SK-N-SH (cell line): Measurements from ENCODE around the gene DLK2. TPM values are rescaled to one million over a fixed set of nuclear protein-coding genes. Genes with fewer than 3 reads are reported as not detected.

Experiments
- CTCF ChIA-PET: fragments of 300-600, 350-600 bp; formaldehyde crosslinking; extraction: SDS; loops from one replicate; lab custom pipeline; 2021; lab: Yijun Ruan, JAX
- POLR2A ChIA-PET: fragments of 350-600 bp; sonication (Branson Sonifier 250); formaldehyde crosslinking; extraction: SDS; loops from one replicate; lab custom pipeline; 2020; ENCODE audit warnings: antibody characterized with exemption, inconsistent platforms; lab: Yijun Ruan, JAX
- DNase-seq: peaks from one replicate; pipeline ENCODE4 v3.0.0; 2012
- H2AFZ ChIP-seq: fragments of 200-600 bp; sonication (generic); 2 replicates; pipeline ENCODE4 v1.8.1; 2016; ENCODE audit warnings: antibody characterized with exemption, mild to moderate bottlenecking, low read depth
- H3F3A ChIP-seq: fragments of 200-600 bp; sonication (generic); replicated peaks from 2 replicates; pipeline ENCODE3; 2016; ENCODE audit warnings: antibody characterized with exemption, mild to moderate bottlenecking; ENCODE audit not compliant: insufficient read depth
- H3K27ac ChIP-seq, 2 experiments: fragments of 200-500 bp in 1 of 2; fragments of 200-600 bp in 1 of 2; sonication (Bioruptor generic) in 1 of 2; sonication (generic), shearing (Covaris generic) in 1 of 2; 2 replicates each; pipeline versions ENCODE4 v1.5.1 to v1.6.1; 2014 to 2016; ENCODE audit warnings: low read depth in 2 of 2, inconsistent platforms in 1 of 2, low read length in 1 of 2, mild to moderate bottlenecking in 1 of 2, mixed read lengths in 1 of 2
- H3K27me3 ChIP-seq: fragments of 200-600 bp; sonication (generic), shearing (Covaris generic); 2 replicates; pipeline ENCODE4 v1.6.1; 2016; ENCODE audit warnings: mixed run types; ENCODE audit not compliant: insufficient read depth
- H3K36me3 ChIP-seq, 2 experiments: fragments of 200-500 bp in 1 of 2; fragments of 200-600 bp in 1 of 2; sonication (Bioruptor generic) in 1 of 2; sonication (generic) in 1 of 2; replicated peaks in 1 of 2; 2 replicates each; pipeline versions ENCODE3 to v1.5.1; 2014 to 2016; ENCODE audit warnings: low read length in 1 of 2, mild to moderate bottlenecking in 1 of 2; ENCODE audit not compliant: insufficient read depth in 2 of 2, control insufficient read depth in 1 of 2
- H3K4me1 ChIP-seq, 2 experiments: fragments of 200-500 bp in 1 of 2; fragments of 200-600 bp in 1 of 2; sonication (Bioruptor generic) in 1 of 2; sonication (generic), shearing (Covaris generic) in 1 of 2; 2 replicates each; pipeline versions ENCODE4 v1.5.1 to v1.6.1; 2014 to 2016; ENCODE audit warnings: low read depth in 1 of 2, low read length in 1 of 2, mixed run types in 1 of 2; ENCODE audit not compliant: insufficient read depth in 2 of 2, control insufficient read depth in 1 of 2
- H3K4me2 ChIP-seq: fragments of 200-600 bp; sonication (generic), shearing (Covaris generic); 2 replicates; pipeline ENCODE4 v1.6.1; 2017; ENCODE audit warnings: mixed run types
- H3K4me3 ChIP-seq, 2 experiments: fragments of 200-500 bp in 1 of 2; fragments of 200-600 bp in 1 of 2; sonication (Bioruptor generic) in 1 of 2; sonication (generic), shearing (Covaris generic) in 1 of 2; 2 replicates each; pipeline versions ENCODE4 v1.5.1 to v1.8.1; 2014 to 2016; ENCODE audit warnings: low read depth in 2 of 2, inconsistent platforms in 1 of 2, low read length in 1 of 2, mild to moderate bottlenecking in 1 of 2, mixed read lengths in 1 of 2, moderate library complexity in 1 of 2
- H3K79me2 ChIP-seq: fragments of 200-600 bp; sonication (generic); 2 replicates; pipeline ENCODE4 v1.8.1; 2017; ENCODE audit warnings: mild to moderate bottlenecking; ENCODE audit not compliant: insufficient read depth
- H3K9ac ChIP-seq: fragments of 200-600 bp; sonication (generic); 2 replicates; pipeline ENCODE4 v1.6.1; 2017; ENCODE audit warnings: mixed run types
- H3K9me2 ChIP-seq: fragments of 200-600 bp; sonication (generic); 2 replicates; pipeline ENCODE4 v1.6.1; 2017; ENCODE audit warnings: mixed run types
- H3K9me3 ChIP-seq: fragments of 200-600 bp; sonication (generic); 2 replicates; pipeline ENCODE4 v1.6.1; 2017; ENCODE audit warnings: mixed run types, mild to moderate bottlenecking, moderate library complexity
- H4K20me1 ChIP-seq: fragments of 200-600 bp; sonication (generic); 2 replicates; pipeline ENCODE4 v1.6.1; 2017; ENCODE audit warnings: mild to moderate bottlenecking, mixed run types; ENCODE audit not compliant: insufficient read depth
- ELF1 ChIP-seq: IDR thresholded peaks from 2 replicates; pipeline ENCODE4 v1.4.0; 2012
- FOSL2 ChIP-seq: IDR thresholded peaks from 2 replicates; pipeline ENCODE4 v1.4.0; 2012; ENCODE audit warnings: low read depth, mild to moderate bottlenecking, moderate library complexity, borderline replicate concordance
- GABPA ChIP-seq: IDR thresholded peaks from 2 replicates; pipeline ENCODE4 v1.4.0; 2012; ENCODE audit warnings: low read depth, mild to moderate bottlenecking
- JUND ChIP-seq: IDR thresholded peaks from 2 replicates; pipeline ENCODE4 v1.4.0; 2012
- MAX ChIP-seq: IDR thresholded peaks from 2 replicates; pipeline ENCODE4 v1.4.0; 2012; ENCODE audit warnings: low read depth
- MEF2A ChIP-seq: IDR thresholded peaks from 2 replicates; pipeline ENCODE4 v1.4.0; 2012; ENCODE audit warnings: low read depth, borderline replicate concordance
- MXI1 ChIP-seq: IDR thresholded peaks from 2 replicates; pipeline ENCODE4 v1.6.1; 2012; ENCODE audit warnings: mild to moderate bottlenecking, low read depth, low read length, improper control_type of control experiment
- NFIC ChIP-seq: IDR thresholded peaks from 2 replicates; pipeline ENCODE4 v1.4.0; 2012; ENCODE audit warnings: borderline replicate concordance
- PBX3 ChIP-seq: IDR thresholded peaks from 2 replicates; pipeline ENCODE4; 2012
- POLR2AphosphoS5 ChIP-seq: IDR thresholded peaks from 2 replicates; pipeline ENCODE4 v1.6.1; 2012; ENCODE audit warnings: low read depth, low read length
- RCOR1 ChIP-seq: fragments of 150-350 bp; IDR thresholded peaks from 2 replicates; pipeline ENCODE4 v1.6.1; 2017; ENCODE audit warnings: antibody characterized with exemption, low read length
- REST ChIP-seq: IDR thresholded peaks from 2 replicates; pipeline ENCODE4 v1.6.1; 2012; ENCODE audit warnings: mild to moderate bottlenecking, low read depth, low read length, moderate library complexity
- RFX5 ChIP-seq: IDR thresholded peaks from 2 replicates; pipeline ENCODE4 v1.6.1; 2012; ENCODE audit warnings: mild to moderate bottlenecking, improper control_type of control experiment, low read length
- RXRA ChIP-seq: IDR thresholded peaks from 2 replicates; pipeline ENCODE4 v1.4.0; 2012; ENCODE audit warnings: low read depth, mild to moderate bottlenecking, borderline replicate concordance
- TAF1 ChIP-seq: IDR thresholded peaks from 2 replicates; pipeline ENCODE4 v1.6.1; 2012; ENCODE audit warnings: low read depth, mild to moderate bottlenecking, low read length, moderate library complexity, borderline replicate concordance
- TEAD4 ChIP-seq: IDR thresholded peaks from 2 replicates; pipeline ENCODE4 v1.4.0; 2012; ENCODE audit warnings: mild to moderate bottlenecking, borderline replicate concordance; ENCODE audit not compliant: insufficient read depth
- YY1 ChIP-seq: IDR thresholded peaks from 2 replicates; pipeline ENCODE4 v1.4.0; 2012; ENCODE audit warnings: low read depth, mild to moderate bottlenecking
- WGBS: methylation state at CpG from one replicate; pipeline ENCODE4 v1.1.6; 2017; ENCODE audit warnings: low lambda C conversion rate; 5-methylcytosine and 5-hydroxymethylcytosine counted together
- polyA plus RNA-seq, 3 experiments: library from polyadenylated mRNA; depleted of rRNA; stranded (reverse); fragments of >200 nt; gene quantifications; 2 replicates each; pipeline ENCODE4 v1.2.3, GENCODE V29; 2012
- TF ChIP-seq, protein P1 (sequence below): IDR thresholded peaks from 2 replicates; pipeline ENCODE4 v1.4.0; 2012; ENCODE audit warnings: low read depth, borderline replicate concordance
- TF ChIP-seq, protein P2 (sequence below): IDR thresholded peaks from 2 replicates; pipeline ENCODE4 v1.4.0; 2012; ENCODE audit warnings: low read depth, borderline replicate concordance

Gene DLK2
- polyA plus RNA-seq, 1 of the 3 experiments (the other 2 are of a cell fraction): 3.9 TPM

- Histone ChIP-seq H3F3A (no peaks in the 10 kb centered on the region), H3K27ac (no peak overlapping the region; a peak in 1 of 4 replicates), H3K9ac (no peak overlapping the region), H3K9me2 (no peaks in the 10 kb centered on the region), H3K27me3 (no peaks in the 10 kb centered on the region), H3K79me2 (peaks cover 20% of the 10 kb centered on the region; the same call in 1 of the 2 replicates), H3K36me3 (peaks cover 0 to 3% of the 10 kb centered on the region in 2 experiments), H3K4me2 (no peak overlapping the region), H3K9me3 (no peaks in the 10 kb centered on the region), H2AFZ (no peak overlapping the region), H4K20me1 (peaks cover 35% of the 10 kb centered on the region; the same call in 1 of the 2 replicates), H3K4me3 (no peak overlapping the region), H3K4me1 (peaks cover 19 to 43% of the 10 kb centered on the region in 2 experiments)
- WGBS: 93% methylated on average over 2 of the region's 2 CpGs
- ChIA-PET CTCF (interaction anchor here (0.8 to 22.4 kb wide), 6 partner anchors 13 to 264 kb away, joined by 3 to 382 read pairs (median 13); partner anchors contain the start of genes DLK2, DNPH1 and LRRC73), POLR2A (interaction anchor here (0.9 to 2.1 kb wide), 2 partner anchors 14 to 16 kb away, joined by 3 to 8 read pairs; partner anchors contain the start of gene TJAP1)
- no peak for DNase-seq
- TF ChIP-seq MAX (no peak), NFIC (no peak), POLR2AphosphoS5 (no peak), MEF2A (no peak), RXRA (no peak), MXI1 (no peak), RFX5 (no peak), YY1 (no peak), FOSL2 (no peak), RCOR1 (no peak), GABPA (no peak), TAF1 (no peak), JUND (no peak), ELF1 (no peak), PBX3 (no peak), REST (no peak), TEAD4 (no peak)
- TF ChIP-seq, protein P1, sequence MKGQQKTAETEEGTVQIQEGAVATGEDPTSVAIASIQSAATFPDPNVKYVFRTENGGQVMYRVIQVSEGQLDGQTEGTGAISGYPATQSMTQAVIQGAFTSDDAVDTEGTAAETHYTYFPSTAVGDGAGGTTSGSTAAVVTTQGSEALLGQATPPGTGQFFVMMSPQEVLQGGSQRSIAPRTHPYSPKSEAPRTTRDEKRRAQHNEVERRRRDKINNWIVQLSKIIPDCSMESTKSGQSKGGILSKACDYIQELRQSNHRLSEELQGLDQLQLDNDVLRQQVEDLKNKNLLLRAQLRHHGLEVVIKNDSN: no peak
- TF ChIP-seq, protein P2, sequence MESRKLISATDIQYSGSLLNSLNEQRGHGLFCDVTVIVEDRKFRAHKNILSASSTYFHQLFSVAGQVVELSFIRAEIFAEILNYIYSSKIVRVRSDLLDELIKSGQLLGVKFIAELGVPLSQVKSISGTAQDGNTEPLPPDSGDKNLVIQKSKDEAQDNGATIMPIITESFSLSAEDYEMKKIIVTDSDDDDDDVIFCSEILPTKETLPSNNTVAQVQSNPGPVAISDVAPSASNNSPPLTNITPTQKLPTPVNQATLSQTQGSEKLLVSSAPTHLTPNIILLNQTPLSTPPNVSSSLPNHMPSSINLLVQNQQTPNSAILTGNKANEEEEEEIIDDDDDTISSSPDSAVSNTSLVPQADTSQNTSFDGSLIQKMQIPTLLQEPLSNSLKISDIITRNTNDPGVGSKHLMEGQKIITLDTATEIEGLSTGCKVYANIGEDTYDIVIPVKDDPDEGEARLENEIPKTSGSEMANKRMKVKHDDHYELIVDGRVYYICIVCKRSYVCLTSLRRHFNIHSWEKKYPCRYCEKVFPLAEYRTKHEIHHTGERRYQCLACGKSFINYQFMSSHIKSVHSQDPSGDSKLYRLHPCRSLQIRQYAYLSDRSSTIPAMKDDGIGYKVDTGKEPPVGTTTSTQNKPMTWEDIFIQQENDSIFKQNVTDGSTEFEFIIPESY: no peak
These were observed 37.9 kb upstream of the DLK2 start for GRCh38 chr6:43493230-43493629.
